ENCODE results near the gene SEC24D. TPM values are rescaled to one million over a fixed set of nuclear protein-coding genes. Genes with fewer than 3 reads are reported as not detected.

SEC24D gene
- total and polyA plus RNA-seq, 12 donors, result 6.1 to 24.4 (median 12.1) TPM

DNA sequence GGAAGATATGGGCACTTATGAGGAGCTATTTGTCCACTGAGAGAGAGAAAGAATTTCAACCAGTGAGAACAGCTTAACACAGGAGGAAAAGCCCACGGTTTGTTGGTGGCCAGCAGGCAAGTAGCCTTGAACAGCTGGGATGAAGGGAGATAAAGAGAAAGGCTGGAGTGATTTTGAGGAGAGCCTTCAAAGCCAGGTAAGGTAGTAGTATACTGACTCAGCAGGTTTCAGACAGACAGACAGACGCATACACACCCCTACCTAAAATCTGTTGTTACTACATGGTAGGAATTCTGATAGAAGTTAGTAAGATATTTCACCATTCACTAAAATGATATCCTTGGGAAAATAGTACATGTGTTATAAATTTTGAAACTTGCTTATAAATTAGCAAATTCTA, 60.5 kb downstream of the SEC24D start:
- TF ChIP-seq, protein P1, sequence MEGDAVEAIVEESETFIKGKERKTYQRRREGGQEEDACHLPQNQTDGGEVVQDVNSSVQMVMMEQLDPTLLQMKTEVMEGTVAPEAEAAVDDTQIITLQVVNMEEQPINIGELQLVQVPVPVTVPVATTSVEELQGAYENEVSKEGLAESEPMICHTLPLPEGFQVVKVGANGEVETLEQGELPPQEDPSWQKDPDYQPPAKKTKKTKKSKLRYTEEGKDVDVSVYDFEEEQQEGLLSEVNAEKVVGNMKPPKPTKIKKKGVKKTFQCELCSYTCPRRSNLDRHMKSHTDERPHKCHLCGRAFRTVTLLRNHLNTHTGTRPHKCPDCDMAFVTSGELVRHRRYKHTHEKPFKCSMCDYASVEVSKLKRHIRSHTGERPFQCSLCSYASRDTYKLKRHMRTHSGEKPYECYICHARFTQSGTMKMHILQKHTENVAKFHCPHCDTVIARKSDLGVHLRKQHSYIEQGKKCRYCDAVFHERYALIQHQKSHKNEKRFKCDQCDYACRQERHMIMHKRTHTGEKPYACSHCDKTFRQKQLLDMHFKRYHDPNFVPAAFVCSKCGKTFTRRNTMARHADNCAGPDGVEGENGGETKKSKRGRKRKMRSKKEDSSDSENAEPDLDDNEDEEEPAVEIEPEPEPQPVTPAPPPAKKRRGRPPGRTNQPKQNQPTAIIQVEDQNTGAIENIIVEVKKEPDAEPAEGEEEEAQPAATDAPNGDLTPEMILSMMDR (IDR thresholded peaks at IDR 0.05), result no peak
- H3K4me3 ChIP-seq, result no peak overlapping the region
- ATAC-seq, result peak in 2 of 8 donors; percentile 15 to 26
- peak overlapping the region in 5 of 10 donors; percentile 11 to 75 (median 55) for H3K27ac ChIP-seq
- peaks cover 0 to 9% (median 0%) of the 10 kb centered on the region in 9 donors for H3K36me3 ChIP-seq
- peaks cover 2 to 67% (median 52%) of the 10 kb centered on the region in 9 donors for H3K4me1 ChIP-seq
- intact Hi-C loops (cut with DNase I), result loop anchor here in 7 of 10 donors (2.0 to 10.0 kb wide), 8 partner anchors 59 to 509 kb away; partner anchors contain the start of genes SEC24D (in 1 of the 7) and SYNPO2 (in 1 of the 7)
- H3K9me3 ChIP-seq, result peaks cover 0 to 11% (median 0%) of the 10 kb centered on the region in 11 donors
- DNase-seq, result no peak
- H3K27me3 ChIP-seq, result no peaks in the 10 kb centered on the region
- 79% methylated on average over 2 of the region's 2 CpGs for WGBS, 2 donors

DNA sequence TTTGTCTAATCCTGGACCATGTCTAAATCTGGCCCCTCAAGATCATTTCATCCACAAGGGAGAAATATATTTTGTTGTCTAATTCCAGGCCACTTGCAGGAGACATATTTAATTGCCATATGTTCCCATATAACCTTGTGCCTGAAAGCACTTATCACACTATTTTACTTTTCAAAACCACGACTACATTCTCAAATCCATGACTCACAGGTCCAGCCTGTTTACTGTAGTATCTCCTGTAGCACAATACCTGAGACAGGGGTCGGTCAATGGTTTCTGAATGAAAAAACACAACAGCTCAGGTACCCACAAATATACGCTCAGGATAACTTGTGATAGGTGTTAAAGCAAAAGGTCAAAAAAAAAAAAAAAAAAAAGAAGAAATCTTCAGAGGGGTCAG, 60.9 kb downstream of the SEC24D start:
- ATAC-seq, result no peak
- no peaks in the 10 kb centered on the region for H3K27me3 ChIP-seq
- DNase-seq, result no peak
- H3K4me3 ChIP-seq, result no peak overlapping the region
- TF ChIP-seq, protein P1 (IDR thresholded peaks at IDR 0.05), result no peak
- H3K9me3 ChIP-seq, result peaks cover 0 to 11% (median 0%) of the 10 kb centered on the region in 11 donors
- 89 to 90% methylated on average over 3 of the region's 3 CpGs for WGBS, 2 donors
- peak overlapping the region in 5 of 10 donors; percentile 11 to 81 (median 49) for H3K27ac ChIP-seq
- H3K36me3 ChIP-seq, result peaks cover 0 to 13% (median 0%) of the 10 kb centered on the region in 9 donors
- intact Hi-C loops (cut with DNase I), result loop anchor here in 9 of 10 donors (2.0 to 10.0 kb wide), 14 partner anchors 38 to 510 kb away; partner anchors contain the start of genes SYNPO2 (in 3 of the 9) and SEC24D (in 2 of the 9)
- peaks cover 2 to 71% (median 56%) of the 10 kb centered on the region in 9 donors for H3K4me1 ChIP-seq

DNA sequence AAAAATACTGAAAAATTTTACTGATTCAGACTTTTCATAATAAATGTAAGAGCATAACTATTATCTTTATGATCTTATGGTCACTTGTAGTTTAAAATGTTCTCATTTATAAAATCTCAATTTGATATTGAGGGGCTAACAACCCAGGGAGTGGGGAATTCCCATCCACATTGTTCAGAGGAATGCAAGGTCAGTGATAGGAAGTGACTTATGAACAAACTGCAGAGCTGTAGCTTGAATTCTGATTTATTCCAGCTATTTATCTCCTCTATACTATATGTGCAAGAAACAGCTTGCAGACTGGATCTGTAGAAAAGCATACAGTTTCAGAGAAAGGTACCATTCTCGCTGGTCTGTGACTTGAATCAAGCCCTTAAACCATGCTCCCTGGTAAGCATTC, 61.6 kb downstream of the SEC24D start:
- ATAC-seq (no peak), DNase-seq (no peak)
- Histone ChIP-seq H3K36me3 (peaks cover 0 to 20% (median 0%) of the 10 kb centered on the region in 9 donors), H3K4me1 (peaks cover 5 to 78% (median 62%) of the 10 kb centered on the region in 9 donors), H3K9me3 (peaks cover 0 to 11% (median 0%) of the 10 kb centered on the region in 11 donors), H3K27ac (peak overlapping the region in 3 of 10 donors; percentile 46 to 81 (median 75)), H3K4me3 (no peak overlapping the region), H3K27me3 (no peaks in the 10 kb centered on the region)
- intact Hi-C loops (cut with DNase I), result loop anchor here in 9 of 10 donors (2.0 to 10.0 kb wide), 14 partner anchors 37 to 510 kb away; partner anchors contain the start of genes SYNPO2 (in 3 of the 9) and SEC24D (in 2 of the 9)
- TF ChIP-seq, protein P1 (IDR thresholded peaks at IDR 0.05), result no peak
- 50 to 64% methylated on average over 1 of the region's 1 CpG for WGBS, 2 donors

DNA sequence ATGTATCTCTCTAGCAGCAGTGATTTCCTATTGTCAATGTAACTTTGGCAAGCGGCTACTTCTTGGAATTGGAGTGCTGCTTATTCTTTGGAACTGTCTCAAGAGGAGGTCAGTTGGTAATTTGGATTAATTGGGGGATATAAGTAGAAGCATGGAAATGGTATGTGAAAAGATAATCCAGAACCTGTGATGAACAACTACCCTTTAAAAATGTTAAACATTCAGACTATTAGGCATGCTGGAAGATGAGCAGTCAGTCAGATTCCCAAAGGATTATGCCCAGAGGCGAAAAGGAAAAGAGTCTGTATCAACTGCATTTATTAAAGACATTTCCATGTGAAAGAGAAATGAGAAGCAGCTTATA, 62.5 kb downstream of the SEC24D start:
- TF ChIP-seq, protein P1 (IDR thresholded peaks at IDR 0.05), result no peak
- Histone ChIP-seq H3K9me3 (peaks cover 0 to 10% (median 0%) of the 10 kb centered on the region in 11 donors), H3K36me3 (peaks cover 0 to 28% (median 0%) of the 10 kb centered on the region in 9 donors), H3K4me3 (no peak overlapping the region), H3K27ac (peak overlapping the region in 8 of 10 donors; percentile 33 to 81 (median 54)), H3K27me3 (no peaks in the 10 kb centered on the region), H3K4me1 (peaks cover 5 to 85% (median 67%) of the 10 kb centered on the region in 9 donors)
- intact Hi-C loops (cut with DNase I), result loop anchor here (2.0 to 10.0 kb wide), 16 partner anchors 36 to 511 kb away; partner anchors contain the start of genes SYNPO2 (in 7 of the 10) and SEC24D (in 2 of the 10)
- ATAC-seq, result no peak
- DNase-seq, result no peak
- WGBS, 2 donors, result 49 to 54% methylated on average over 2 of the region's 2 CpGs
